Measurements from ENCODE around the gene SPARC.

The SPARC gene

DNA sequence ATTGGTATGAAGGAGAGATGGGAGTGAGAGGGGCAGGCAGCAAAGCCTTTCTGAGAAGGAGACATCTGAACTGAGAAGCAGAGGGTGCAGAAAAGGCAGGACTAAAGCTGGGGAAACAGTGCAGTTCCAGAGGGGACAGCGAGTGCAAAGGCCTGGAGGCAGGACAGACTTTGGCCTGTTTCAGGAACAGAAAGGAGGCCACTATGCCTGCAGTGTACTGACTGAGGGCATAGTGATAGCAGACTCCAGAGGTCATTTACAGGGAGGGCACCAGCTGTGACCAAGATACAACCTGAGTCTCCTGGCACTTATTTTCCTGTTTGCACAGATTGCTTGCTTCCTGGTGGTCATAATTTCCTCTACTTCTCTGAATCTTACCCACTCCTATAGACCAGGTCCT is 29.6 kb downstream of the SPARC start:
- no peak overlapping the region for H3K27ac ChIP-seq (ENCODE audit: low read length)
- no peak overlapping the region for H3K9ac ChIP-seq (ENCODE audit: low read length in 2 of 2)
- no peaks in the 10 kb centered on the region for H3K27me3 ChIP-seq (ENCODE audit: control insufficient read depth in 1 of 2, insufficient read depth in 2 of 2, low read length in 2 of 2)
- H3K36me3 ChIP-seq (ENCODE audit: control insufficient read depth in 2 of 2, insufficient read depth in 2 of 2, low read length in 2 of 2), result no peaks in the 10 kb centered on the region
- peaks cover 10% of the 10 kb centered on the region for H3K4me1 ChIP-seq (ENCODE audit: control insufficient read depth, insufficient read depth, low read length)
- H3K9me3 ChIP-seq (ENCODE audit: control insufficient read depth in 2 of 2, low read length in 2 of 2), result no peaks in the 10 kb centered on the region
- no peak overlapping the region for H3K4me3 ChIP-seq (ENCODE audit: low read length in 2 of 2)

DNA sequence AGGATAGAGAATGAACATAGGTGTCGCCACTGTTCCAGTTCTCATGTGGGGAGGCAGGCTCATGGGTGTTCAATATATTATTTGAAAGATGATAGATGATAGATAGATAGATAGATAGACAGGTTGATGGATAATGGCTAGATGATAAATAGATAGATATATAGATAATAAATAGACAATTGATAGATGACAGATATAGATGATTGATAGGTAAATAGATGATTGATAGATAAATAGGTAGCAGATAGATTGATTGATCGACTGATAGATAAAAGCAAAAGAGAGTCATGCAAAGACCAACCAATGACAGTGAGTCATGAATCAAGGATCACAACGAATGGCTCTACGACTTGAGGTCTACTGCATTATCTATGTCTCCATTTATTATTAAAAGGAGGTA is 30.4 kb downstream of the SPARC start:
- no peak overlapping the region for H3K9ac ChIP-seq (ENCODE audit: low read length in 2 of 2)
- no peaks in the 10 kb centered on the region for H3K27me3 ChIP-seq (ENCODE audit: control insufficient read depth in 1 of 2, insufficient read depth in 2 of 2, low read length in 2 of 2)
- H3K9me3 ChIP-seq (ENCODE audit: control insufficient read depth in 2 of 2, low read length in 2 of 2), result no peaks in the 10 kb centered on the region
- H3K36me3 ChIP-seq (ENCODE audit: control insufficient read depth in 2 of 2, insufficient read depth in 2 of 2, low read length in 2 of 2), result no peaks in the 10 kb centered on the region
- H3K4me3 ChIP-seq (ENCODE audit: low read length in 2 of 2), result no peak overlapping the region
- H3K4me1 ChIP-seq (ENCODE audit: control insufficient read depth, insufficient read depth, low read length), result peaks cover 10% of the 10 kb centered on the region
- H3K27ac ChIP-seq (ENCODE audit: low read length), result no peak overlapping the region

DNA sequence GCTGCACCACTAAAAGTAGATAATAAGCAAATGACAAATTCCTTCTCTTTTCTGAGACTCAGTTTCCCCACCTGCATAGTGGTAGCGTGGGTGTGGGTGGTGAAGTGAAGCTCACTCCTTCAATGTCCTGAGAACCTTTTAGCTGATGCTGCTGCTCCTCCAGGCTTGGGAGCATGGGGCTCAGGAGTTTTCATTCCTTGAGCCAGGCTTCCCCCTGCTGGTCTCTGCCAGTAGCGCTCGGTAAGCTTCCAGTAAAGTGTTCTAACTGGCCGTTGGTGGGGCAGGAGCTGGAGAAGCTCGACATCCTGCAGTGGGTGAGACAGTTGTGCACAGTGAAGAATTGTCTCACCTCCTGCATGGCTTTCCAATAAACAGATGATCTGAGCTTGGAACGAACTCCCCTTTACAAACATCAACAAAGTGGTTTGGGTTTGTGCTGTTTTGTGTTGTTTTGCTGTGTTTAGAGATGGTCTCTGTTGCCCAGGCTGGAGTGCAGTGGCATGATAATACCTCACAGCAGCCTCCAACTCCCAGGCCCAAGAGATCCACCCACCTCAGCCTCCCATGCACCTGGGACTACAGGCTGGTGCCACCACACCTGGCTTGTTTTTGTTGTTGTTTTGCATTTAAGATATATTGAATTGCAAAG is 34.6 kb downstream of the SPARC start:
- no peaks in the 10 kb centered on the region for H3K4me1 ChIP-seq (ENCODE audit: control insufficient read depth, insufficient read depth, low read length)
- H3K9ac ChIP-seq (ENCODE audit: low read length in 2 of 2), result no peak overlapping the region
- no peak overlapping the region for H3K4me3 ChIP-seq (ENCODE audit: low read length in 2 of 2)
- no peaks in the 10 kb centered on the region for H3K36me3 ChIP-seq (ENCODE audit: control insufficient read depth in 2 of 2, insufficient read depth in 2 of 2, low read length in 2 of 2)
- H3K27ac ChIP-seq (ENCODE audit: low read length), result no peak overlapping the region
- H3K27me3 ChIP-seq (ENCODE audit: control insufficient read depth in 1 of 2, insufficient read depth in 2 of 2, low read length in 2 of 2), result no peaks in the 10 kb centered on the region
- no peaks in the 10 kb centered on the region for H3K9me3 ChIP-seq (ENCODE audit: control insufficient read depth in 2 of 2, low read length in 2 of 2)

DNA sequence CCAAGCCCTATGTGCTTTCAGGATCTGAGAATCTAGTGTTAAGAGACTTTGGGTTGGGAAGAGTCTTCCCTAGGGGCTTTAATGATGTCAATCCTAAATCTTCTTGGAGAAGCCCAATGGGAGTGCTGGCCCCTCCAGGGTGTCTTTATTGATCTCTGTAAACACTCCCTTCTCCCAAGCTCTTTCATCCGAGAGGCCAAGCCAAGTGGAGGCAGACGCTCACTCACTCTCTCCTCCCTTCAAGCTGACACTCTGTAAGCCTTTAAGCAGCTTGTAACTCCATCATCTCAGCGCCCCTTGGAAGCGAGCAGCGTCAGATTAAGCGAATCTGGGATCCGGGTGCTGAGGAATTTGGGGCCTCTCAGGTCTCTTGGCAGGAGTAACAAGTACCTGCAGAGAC is 37.7 kb downstream of the SPARC start:
- H3K9me3 ChIP-seq (ENCODE audit: control insufficient read depth in 2 of 2, low read length in 2 of 2), result no peaks in the 10 kb centered on the region

GRCh38 chr5:151648089-151648488 is 38.6 kb downstream of the SPARC start:
- no peaks in the 10 kb centered on the region for H3K27me3 ChIP-seq (ENCODE audit: control insufficient read depth in 1 of 2, insufficient read depth in 2 of 2, low read length in 2 of 2)
- H3K27ac ChIP-seq (ENCODE audit: low read length), result no peak overlapping the region
- H3K9me3 ChIP-seq (ENCODE audit: control insufficient read depth in 2 of 2, low read length in 2 of 2), result no peaks in the 10 kb centered on the region
- no peak overlapping the region for H3K4me3 ChIP-seq (ENCODE audit: low read length in 2 of 2)
- H3K9ac ChIP-seq (ENCODE audit: low read length in 2 of 2), result no peak overlapping the region
- H3K4me1 ChIP-seq (ENCODE audit: control insufficient read depth, insufficient read depth, low read length), result no peaks in the 10 kb centered on the region
- no peaks in the 10 kb centered on the region for H3K36me3 ChIP-seq (ENCODE audit: control insufficient read depth in 2 of 2, insufficient read depth in 2 of 2, low read length in 2 of 2)

More for the DNA sequence above, 37.7 kb downstream of the SPARC start:
- Histone ChIP-seq H3K4me1 (ENCODE audit: control insufficient read depth, insufficient read depth, low read length) (no peaks in the 10 kb centered on the region), H3K9ac (ENCODE audit: low read length in 2 of 2) (no peak overlapping the region), H3K27ac (ENCODE audit: low read length) (no peak overlapping the region), H3K4me3 (ENCODE audit: low read length in 2 of 2) (no peak overlapping the region), H3K36me3 (ENCODE audit: control insufficient read depth in 2 of 2, insufficient read depth in 2 of 2, low read length in 2 of 2) (no peaks in the 10 kb centered on the region), H3K27me3 (ENCODE audit: control insufficient read depth in 1 of 2, insufficient read depth in 2 of 2, low read length in 2 of 2) (no peaks in the 10 kb centered on the region)

GRCh38 chr5:151647320-151647861 is 39.3 kb downstream of the SPARC start:
- Histone ChIP-seq H3K9ac (ENCODE audit: low read length in 2 of 2) (no peak overlapping the region), H3K4me3 (ENCODE audit: low read length in 2 of 2) (no peak overlapping the region), H3K4me1 (ENCODE audit: control insufficient read depth, insufficient read depth, low read length) (no peaks in the 10 kb centered on the region)

GRCh38 chr5:151646334-151646733 is 40.4 kb downstream of the SPARC start:
- no peak overlapping the region for H3K9ac ChIP-seq (ENCODE audit: low read length in 2 of 2)
- no peaks in the 10 kb centered on the region for H3K9me3 ChIP-seq (ENCODE audit: control insufficient read depth in 2 of 2, low read length in 2 of 2)
- H3K27me3 ChIP-seq (ENCODE audit: control insufficient read depth in 1 of 2, insufficient read depth in 2 of 2, low read length in 2 of 2), result no peaks in the 10 kb centered on the region
- no peak overlapping the region for H3K4me3 ChIP-seq (ENCODE audit: low read length in 2 of 2)
- no peaks in the 10 kb centered on the region for H3K36me3 ChIP-seq (ENCODE audit: control insufficient read depth in 2 of 2, insufficient read depth in 2 of 2, low read length in 2 of 2)
- H3K4me1 ChIP-seq (ENCODE audit: control insufficient read depth, insufficient read depth, low read length), result no peaks in the 10 kb centered on the region
- no peak overlapping the region for H3K27ac ChIP-seq (ENCODE audit: low read length)

More at GRCh38 chr5:151647320-151647861, 39.3 kb downstream of the SPARC start:
- no peak overlapping the region for H3K27ac ChIP-seq (ENCODE audit: low read length)
- no peaks in the 10 kb centered on the region for H3K27me3 ChIP-seq (ENCODE audit: control insufficient read depth in 1 of 2, insufficient read depth in 2 of 2, low read length in 2 of 2)
- H3K36me3 ChIP-seq (ENCODE audit: control insufficient read depth in 2 of 2, insufficient read depth in 2 of 2, low read length in 2 of 2), result no peaks in the 10 kb centered on the region
- no peaks in the 10 kb centered on the region for H3K9me3 ChIP-seq (ENCODE audit: control insufficient read depth in 2 of 2, low read length in 2 of 2)

DNA sequence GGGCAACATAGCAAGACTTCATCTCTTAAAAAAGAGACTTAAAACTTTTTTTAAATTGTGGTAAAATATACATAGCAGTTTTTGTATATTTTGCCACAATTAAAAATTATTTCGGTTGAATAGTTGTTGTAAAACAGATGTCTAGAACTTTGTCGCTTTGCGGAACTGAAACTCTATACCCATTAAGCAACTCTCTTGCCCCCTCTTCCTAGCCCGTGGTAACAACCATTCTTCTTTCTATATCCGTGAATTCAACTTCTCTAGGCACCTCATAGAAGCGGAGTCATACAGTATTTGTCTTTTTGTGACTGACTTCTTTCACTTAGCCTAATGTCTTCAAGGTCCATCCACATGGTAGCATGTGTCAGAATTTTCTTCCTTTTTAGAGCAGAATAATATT is 43.3 kb downstream of the SPARC start:
- no peaks in the 10 kb centered on the region for H3K36me3 ChIP-seq (ENCODE audit: control insufficient read depth in 2 of 2, insufficient read depth in 2 of 2, low read length in 2 of 2)
- no peaks in the 10 kb centered on the region for H3K9me3 ChIP-seq (ENCODE audit: control insufficient read depth in 2 of 2, low read length in 2 of 2)
- no peak overlapping the region for H3K4me3 ChIP-seq (ENCODE audit: low read length in 2 of 2)
- H3K27ac ChIP-seq (ENCODE audit: low read length), result no peak overlapping the region
- no peaks in the 10 kb centered on the region for H3K4me1 ChIP-seq (ENCODE audit: control insufficient read depth, insufficient read depth, low read length)
- H3K27me3 ChIP-seq (ENCODE audit: control insufficient read depth in 1 of 2, insufficient read depth in 2 of 2, low read length in 2 of 2), result no peaks in the 10 kb centered on the region
- no peak overlapping the region for H3K9ac ChIP-seq (ENCODE audit: low read length in 2 of 2)

DNA sequence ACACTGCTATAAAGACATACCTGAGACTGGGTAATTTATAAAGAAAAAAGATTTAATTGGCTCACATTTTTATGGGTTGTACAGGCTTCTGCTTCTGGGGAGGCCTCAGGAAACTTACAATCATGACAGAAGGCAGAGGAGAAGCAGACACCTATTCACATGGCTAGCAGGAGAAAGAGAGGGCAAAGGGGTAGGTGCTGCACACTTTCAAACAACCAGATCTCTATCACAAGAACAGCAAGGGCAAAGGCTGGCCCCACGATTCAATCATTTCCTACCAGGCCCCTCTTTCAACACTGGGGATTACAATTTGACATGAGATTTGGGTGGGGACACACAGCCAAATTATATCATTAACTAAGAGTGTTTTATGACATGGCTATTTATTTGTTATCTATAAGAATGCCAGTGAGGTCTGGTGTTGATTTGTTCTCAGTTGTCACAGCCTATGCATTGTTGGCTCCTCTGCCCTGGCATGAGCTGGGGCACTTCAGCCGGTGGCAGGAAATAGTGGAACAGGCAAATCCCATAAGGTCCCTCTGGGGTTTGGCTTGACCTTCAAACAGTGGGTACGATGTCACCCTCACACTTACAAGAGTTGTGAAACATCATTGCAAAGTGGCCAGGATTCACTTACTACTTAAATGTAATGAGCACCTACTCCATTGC is 44.1 kb downstream of the SPARC start:
- H3K4me3 ChIP-seq (ENCODE audit: low read length in 2 of 2), result no peak overlapping the region
- no peaks in the 10 kb centered on the region for H3K36me3 ChIP-seq (ENCODE audit: control insufficient read depth in 2 of 2, insufficient read depth in 2 of 2, low read length in 2 of 2)
- no peaks in the 10 kb centered on the region for H3K9me3 ChIP-seq (ENCODE audit: control insufficient read depth in 2 of 2, low read length in 2 of 2)
- no peaks in the 10 kb centered on the region for H3K27me3 ChIP-seq (ENCODE audit: control insufficient read depth in 1 of 2, insufficient read depth in 2 of 2, low read length in 2 of 2)
- H3K27ac ChIP-seq (ENCODE audit: low read length), result no peak overlapping the region
- no peak overlapping the region for H3K9ac ChIP-seq (ENCODE audit: low read length in 2 of 2)
- no peaks in the 10 kb centered on the region for H3K4me1 ChIP-seq (ENCODE audit: control insufficient read depth, insufficient read depth, low read length)

GRCh38 chr5:151638619-151639018 is 48.1 kb downstream of the SPARC start:
- Histone ChIP-seq H3K4me1 (ENCODE audit: control insufficient read depth, insufficient read depth, low read length) (no peaks in the 10 kb centered on the region), H3K27ac (ENCODE audit: low read length) (no peak overlapping the region), H3K27me3 (ENCODE audit: control insufficient read depth in 1 of 2, insufficient read depth in 2 of 2, low read length in 2 of 2) (no peaks in the 10 kb centered on the region), H3K9me3 (ENCODE audit: control insufficient read depth in 2 of 2, low read length in 2 of 2) (no peaks in the 10 kb centered on the region), H3K36me3 (ENCODE audit: control insufficient read depth in 2 of 2, insufficient read depth in 2 of 2, low read length in 2 of 2) (no peaks in the 10 kb centered on the region), H3K4me3 (ENCODE audit: low read length in 2 of 2) (no peak overlapping the region), H3K9ac (ENCODE audit: low read length in 2 of 2) (no peak overlapping the region)

DNA sequence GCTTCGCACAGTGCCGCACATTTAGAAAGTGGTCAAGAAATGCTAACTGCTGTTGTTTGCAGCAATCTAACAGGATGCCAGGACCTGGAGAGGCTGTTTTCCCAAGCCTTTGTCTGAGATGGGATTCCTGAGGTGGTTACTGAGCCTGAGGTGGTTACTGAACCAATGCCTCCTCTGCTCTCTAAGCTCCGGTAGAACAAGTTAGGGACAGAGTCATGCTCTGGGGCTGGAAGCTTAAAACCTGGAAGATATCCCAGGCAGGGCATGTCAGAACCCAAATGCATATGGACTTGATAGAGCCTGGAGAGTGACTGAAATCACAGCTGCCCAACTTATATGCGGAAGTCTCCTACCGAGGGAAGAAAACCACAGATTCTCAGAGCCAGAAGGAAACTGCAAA is 49.0 kb downstream of the SPARC start:
- no peak overlapping the region for H3K9ac ChIP-seq (ENCODE audit: low read length in 2 of 2)
- H3K36me3 ChIP-seq (ENCODE audit: control insufficient read depth in 2 of 2, insufficient read depth in 2 of 2, low read length in 2 of 2), result no peaks in the 10 kb centered on the region
- no peak overlapping the region for H3K27ac ChIP-seq (ENCODE audit: low read length)
- H3K27me3 ChIP-seq (ENCODE audit: control insufficient read depth in 1 of 2, insufficient read depth in 2 of 2, low read length in 2 of 2), result no peaks in the 10 kb centered on the region
- H3K4me3 ChIP-seq (ENCODE audit: low read length in 2 of 2), result no peak overlapping the region
- H3K4me1 ChIP-seq (ENCODE audit: control insufficient read depth, insufficient read depth, low read length), result no peaks in the 10 kb centered on the region
- H3K9me3 ChIP-seq (ENCODE audit: control insufficient read depth in 2 of 2, low read length in 2 of 2), result no peaks in the 10 kb centered on the region

All from stomach smooth muscle (tissue), 2 donors.